A549 (cell line): ENCODE data around the gene RNF213. TPM values are rescaled to one million over a fixed set of nuclear protein-coding genes. Genes with fewer than 3 reads are reported as not detected.

Source experiments
- ATAC-seq, 2 experiments: fragments of 200-7000 bp in 1 of 2; fragments of >200 bp in 1 of 2; cut with Nextera tagmentation in 1 of 2; cut with Tn5 transposase in 1 of 2; 3 replicates each; pipeline versions ENCODE4 v1.8.0 to v1.9.1; 2018 to 2020; ENCODE audit warnings: mild to moderate bottlenecking in 1 of 2, moderate library complexity in 1 of 2
- CTCF ChIA-PET: fragments of 300-600 bp; sonication (Branson Sonifier 250); formaldehyde crosslinking; extraction: SDS; loops from one replicate; lab custom pipeline; 2021; ENCODE audit warnings: antibody characterized with exemption, inconsistent platforms; lab: Yijun Ruan, JAX
- POLR2A ChIA-PET: fragments of 350-600 bp; formaldehyde crosslinking; extraction: SDS; loops from one replicate; lab custom pipeline; 2021; ENCODE audit warnings: antibody characterized with exemption, inconsistent platforms; lab: Yijun Ruan, JAX
- DNase-seq, 2 experiments: peaks; one replicate each; pipeline versions ENCODE4 v3.0.0 to v3.0.0-alpha.2; 2011 to 2016; ENCODE audit warnings: low read depth in 1 of 2, low spot score in 1 of 2
- FAIRE-seq: peaks from 2 replicates; lab custom pipeline; 2011; peaks lifted over from hg19 to GRCh38; lab: Jason Lieb, UNC
- H3K27ac ChIP-seq, 2 experiments: fragments of >200 bp; sonication (Bioruptor Twin); formaldehyde crosslinking; 3 replicates each; pipeline ENCODE4 v1.5.1; 2016 to 2017
- H3K4me1 ChIP-seq: fragments of >200 bp; sonication (Bioruptor Twin); formaldehyde crosslinking; 3 replicates; pipeline ENCODE4 v1.6.1; 2016
- H3K4me2 ChIP-seq: fragments of >200 bp; sonication (Bioruptor Twin); formaldehyde crosslinking; 3 replicates; pipeline ENCODE4 v1.6.1; 2016
- H3K4me3 ChIP-seq: fragments of >200 bp; sonication (Bioruptor Twin); formaldehyde crosslinking; 3 replicates; pipeline ENCODE4 v1.5.1; 2016
- H3K9me3 ChIP-seq: fragments of >200 bp; sonication (Bioruptor Twin); formaldehyde crosslinking; 3 replicates; pipeline ENCODE4 v1.6.1; 2016
- CBX8 ChIP-seq: fragments of 200-600 bp; sonication (generic); IDR thresholded peaks from 2 replicates; pipeline ENCODE4 v1.6.1; 2016
- CHD2 ChIP-seq: fragments of 150-350 bp; IDR thresholded peaks from 2 replicates; pipeline ENCODE4 v1.6.1; 2014; ENCODE audit warnings: low read length; ENCODE audit not compliant: partially characterized antibody
- CTCF ChIP-seq: fragments of >200 bp; sonication (Bioruptor Twin); formaldehyde crosslinking; IDR thresholded peaks from 3 replicates; pipeline ENCODE4 v1.5.1; 2016
- EHF ChIP-seq: fragments of 250-450 bp; sonication (Bioruptor Pico); IDR thresholded peaks from 2 replicates; pipeline ENCODE4 v1.5.0; 2020; ENCODE audit warnings: mild to moderate bottlenecking
- EP300 ChIP-seq, 2 experiments: fragments of >200 bp; sonication (Bioruptor Twin); formaldehyde crosslinking; IDR thresholded peaks; 2 replicates in 1 of 2; 3 replicates in 1 of 2; pipeline ENCODE4 v1.6.1; 2016 to 2017
- ESRRA ChIP-seq: fragments of 150-350 bp; IDR thresholded peaks from 2 replicates; pipeline ENCODE4 v1.6.1; 2014; ENCODE audit warnings: mild to moderate bottlenecking, low read length, borderline replicate concordance
- FOSB ChIP-seq: fragments of 250-450 bp; sonication (Bioruptor Pico); IDR thresholded peaks from 2 replicates; pipeline ENCODE4 v1.5.0; 2020; ENCODE audit warnings: mild to moderate bottlenecking, moderate library complexity
- FOXS1 ChIP-seq: fragments of 250-450 bp; sonication (Bioruptor Pico); IDR thresholded peaks from 2 replicates; pipeline ENCODE4 v1.5.0; 2020; ENCODE audit warnings: mild to moderate bottlenecking, moderate library complexity
- HEYL ChIP-seq: fragments of 250-450 bp; sonication (Bioruptor Pico); IDR thresholded peaks from 2 replicates; pipeline ENCODE4 v1.8.0; 2021; ENCODE audit warnings: mild to moderate bottlenecking, moderate library complexity
- HOXB5 ChIP-seq: fragments of 250-450 bp; sonication (Bioruptor Pico); IDR thresholded peaks from 2 replicates; pipeline ENCODE4 v1.5.0; 2020; ENCODE audit warnings: mild to moderate bottlenecking, moderate library complexity
- JUNB ChIP-seq: fragments of >200 bp; sonication (Bioruptor Twin); formaldehyde crosslinking; IDR thresholded peaks from 2 replicates; pipeline ENCODE4 v1.6.1; 2016
- KDM1A ChIP-seq: fragments of 200-600 bp; sonication (generic); IDR thresholded peaks from 2 replicates; pipeline ENCODE4 v1.6.1; 2016; ENCODE audit warnings: low read depth, mild to moderate bottlenecking
- MAFK ChIP-seq: fragments of 450-650 bp; IDR thresholded peaks from 2 replicates; pipeline ENCODE4 v1.6.1; 2014; ENCODE audit not compliant: partially characterized antibody
- MAX ChIP-seq: IDR thresholded peaks from 2 replicates; pipeline ENCODE4 v1.6.1; 2012
- MAZ ChIP-seq: fragments of 150-350 bp; IDR thresholded peaks from 2 replicates; pipeline ENCODE4 v1.6.1; 2014; ENCODE audit warnings: antibody characterized with exemption, low read depth, low read length, borderline replicate concordance
- NPAS2 ChIP-seq: fragments of 250-450 bp; sonication (Bioruptor Pico); IDR thresholded peaks from 2 replicates; pipeline ENCODE4 v1.8.0; 2022; ENCODE audit warnings: mild to moderate bottlenecking, moderate library complexity, borderline replicate concordance
- PBX3 ChIP-seq: IDR thresholded peaks from 2 replicates; pipeline ENCODE4 v1.6.1; 2012
- PHF8 ChIP-seq: fragments of 200-600 bp; sonication (generic); IDR thresholded peaks from 2 replicates; pipeline ENCODE4 v1.6.1; 2016; ENCODE audit warnings: low read depth, mild to moderate bottlenecking, antibody characterized with exemption, moderate library complexity, borderline replicate concordance
- POLR2A ChIP-seq: IDR thresholded peaks from 2 replicates; pipeline ENCODE4 v1.6.1; 2012; ENCODE audit warnings: mild to moderate bottlenecking, low read length
- RAD21 ChIP-seq, 2 experiments: fragments of >200 bp in 1 of 2; sonication (Bioruptor Twin) in 1 of 2; formaldehyde crosslinking in 1 of 2; IDR thresholded peaks in 1 of 2; conservative IDR thresholded peaks in 1 of 2; 2 replicates in 1 of 2; 3 replicates in 1 of 2; pipeline ENCODE4 v1.6.1; 2012 to 2018; ENCODE audit warnings: inconsistent platforms in 1 of 2
- RCOR1 ChIP-seq: fragments of 150-350 bp; IDR thresholded peaks from 2 replicates; pipeline ENCODE4 v1.6.1; 2014; ENCODE audit warnings: antibody characterized with exemption, low read length, low read depth
- ZNF302 ChIP-seq: fragments of 250-450 bp; sonication (Bioruptor Pico); IDR thresholded peaks from 2 replicates; pipeline ENCODE4 v1.9.0; 2021; ENCODE audit warnings: inconsistent platforms, mild to moderate bottlenecking, moderate library complexity
- WGBS: methylation state at CpG from one replicate; pipeline ENCODE4 v1.1.6; 2017; ENCODE audit errors: missing lambda C conversion rate; 5-methylcytosine and 5-hydroxymethylcytosine counted together
- polyA plus RNA-seq, 4 experiments: library from polyadenylated mRNA; depleted of rRNA in 3 of 4; stranded (reverse); fragments of >200 nt; fragmentation: RNase III in 1 of 4; extraction: RNeasy Plus Mini Kit Qiagen cat#74134 plus additional on column Dnase treatment in 1 of 4; gene quantifications; 2 replicates in 3 of 4; 3 replicates in 1 of 4; pipeline ENCODE4 v1.2.3, GENCODE V29; 2011 to 2017
- TF ChIP-seq, protein P1 (sequence below): fragments of 150-350 bp; IDR thresholded peaks from 2 replicates; pipeline ENCODE4 v1.6.1; 2014; ENCODE audit warnings: low read depth, mild to moderate bottlenecking, low read length
- TF ChIP-seq, protein P2 (sequence below): fragments of 200-600 bp; sonication (generic); IDR thresholded peaks from 2 replicates; pipeline ENCODE4 v1.6.1; 2016; ENCODE audit warnings: antibody characterized with exemption, mild to moderate bottlenecking, moderate library complexity
- TF ChIP-seq, protein P3 (sequence below): fragments of 250-450 bp; sonication (Bioruptor Pico); IDR thresholded peaks from 2 replicates; pipeline ENCODE4 v1.5.0; 2020; ENCODE audit warnings: low read depth, mild to moderate bottlenecking, moderate library complexity
- TF ChIP-seq, protein P4 (sequence below): fragments of >200 bp; sonication (Bioruptor Twin); formaldehyde crosslinking; IDR thresholded peaks from 3 replicates; pipeline ENCODE4 v1.6.1; 2016

RNF213 gene
- polyA plus RNA-seq, 2 of the 4 experiments (the other 2 are of a cell fraction): 59.1 to 127 TPM

- DNase-seq (no peak), ATAC-seq (no peak), FAIRE-seq (no peak)
- H3K4me1 ChIP-seq: no peaks in the 10 kb centered on the region
- H3K27ac ChIP-seq: no peak overlapping the region
- H3K9me3 ChIP-seq: peaks cover 6% of the 10 kb centered on the region; the same call in 2 of the 3 replicates
- ChIA-PET CTCF (interaction anchor here (0.8 to 3.3 kb wide), 10 partner anchors 18 to 754 kb away, joined by 3 to 22 read pairs (median 4); partner anchors contain the start of gene GAA), POLR2A (no interaction called here)
- no peak overlapping the region for H3K4me2 ChIP-seq
- TF ChIP-seq CTCF: no peak
- TF ChIP-seq HOXB5 (CRISPR knock-in tag): no peak
- TF ChIP-seq KDM1A: no peak
- no peak for TF ChIP-seq RAD21 (conservative IDR thresholded peaks at IDR 0.05 in 1 of 2, IDR thresholded peaks at IDR 0.05 in 1 of 2)
- TF ChIP-seq, protein P1, sequence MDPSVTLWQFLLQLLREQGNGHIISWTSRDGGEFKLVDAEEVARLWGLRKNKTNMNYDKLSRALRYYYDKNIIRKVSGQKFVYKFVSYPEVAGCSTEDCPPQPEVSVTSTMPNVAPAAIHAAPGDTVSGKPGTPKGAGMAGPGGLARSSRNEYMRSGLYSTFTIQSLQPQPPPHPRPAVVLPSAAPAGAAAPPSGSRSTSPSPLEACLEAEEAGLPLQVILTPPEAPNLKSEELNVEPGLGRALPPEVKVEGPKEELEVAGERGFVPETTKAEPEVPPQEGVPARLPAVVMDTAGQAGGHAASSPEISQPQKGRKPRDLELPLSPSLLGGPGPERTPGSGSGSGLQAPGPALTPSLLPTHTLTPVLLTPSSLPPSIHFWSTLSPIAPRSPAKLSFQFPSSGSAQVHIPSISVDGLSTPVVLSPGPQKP: no peak
- TF ChIP-seq HEYL: no peak
- TF ChIP-seq NPAS2: no peak
- no peak for TF ChIP-seq ZNF302 (CRISPR knock-in tag)
- no peak for TF ChIP-seq MAX
- TF ChIP-seq MAZ: no peak
- TF ChIP-seq JUNB: no peak
- TF ChIP-seq, protein P2, sequence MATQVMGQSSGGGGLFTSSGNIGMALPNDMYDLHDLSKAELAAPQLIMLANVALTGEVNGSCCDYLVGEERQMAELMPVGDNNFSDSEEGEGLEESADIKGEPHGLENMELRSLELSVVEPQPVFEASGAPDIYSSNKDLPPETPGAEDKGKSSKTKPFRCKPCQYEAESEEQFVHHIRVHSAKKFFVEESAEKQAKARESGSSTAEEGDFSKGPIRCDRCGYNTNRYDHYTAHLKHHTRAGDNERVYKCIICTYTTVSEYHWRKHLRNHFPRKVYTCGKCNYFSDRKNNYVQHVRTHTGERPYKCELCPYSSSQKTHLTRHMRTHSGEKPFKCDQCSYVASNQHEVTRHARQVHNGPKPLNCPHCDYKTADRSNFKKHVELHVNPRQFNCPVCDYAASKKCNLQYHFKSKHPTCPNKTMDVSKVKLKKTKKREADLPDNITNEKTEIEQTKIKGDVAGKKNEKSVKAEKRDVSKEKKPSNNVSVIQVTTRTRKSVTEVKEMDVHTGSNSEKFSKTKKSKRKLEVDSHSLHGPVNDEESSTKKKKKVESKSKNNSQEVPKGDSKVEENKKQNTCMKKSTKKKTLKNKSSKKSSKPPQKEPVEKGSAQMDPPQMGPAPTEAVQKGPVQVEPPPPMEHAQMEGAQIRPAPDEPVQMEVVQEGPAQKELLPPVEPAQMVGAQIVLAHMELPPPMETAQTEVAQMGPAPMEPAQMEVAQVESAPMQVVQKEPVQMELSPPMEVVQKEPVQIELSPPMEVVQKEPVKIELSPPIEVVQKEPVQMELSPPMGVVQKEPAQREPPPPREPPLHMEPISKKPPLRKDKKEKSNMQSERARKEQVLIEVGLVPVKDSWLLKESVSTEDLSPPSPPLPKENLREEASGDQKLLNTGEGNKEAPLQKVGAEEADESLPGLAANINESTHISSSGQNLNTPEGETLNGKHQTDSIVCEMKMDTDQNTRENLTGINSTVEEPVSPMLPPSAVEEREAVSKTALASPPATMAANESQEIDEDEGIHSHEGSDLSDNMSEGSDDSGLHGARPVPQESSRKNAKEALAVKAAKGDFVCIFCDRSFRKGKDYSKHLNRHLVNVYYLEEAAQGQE: no peak
- WGBS: 95% methylated on average over 4 of the region's 4 CpGs
- H3K4me3 ChIP-seq: no peak overlapping the region
Measured at GRCh38 chr17:80227156-80227555, 33.5 kb upstream of the RNF213 start.

- Histone ChIP-seq H3K4me3 (no peak overlapping the region), H3K9me3 (peaks cover 11% of the 10 kb centered on the region), H3K4me1 (no peaks in the 10 kb centered on the region), H3K4me2 (no peak overlapping the region), H3K27ac (no peak overlapping the region)
- ATAC-seq: no peak
- WGBS: 95% methylated on average over 11 of the region's 11 CpGs
- ChIA-PET CTCF (interaction anchor here (0.8 to 3.3 kb wide), 11 partner anchors 9 to 223 kb away, joined by 3 to 22 read pairs (median 5); no protein-coding TSS in a partner anchor), POLR2A (no interaction called here)
- TF ChIP-seq RAD21 (conservative IDR thresholded peaks at IDR 0.05 in 1 of 2, IDR thresholded peaks at IDR 0.05 in 1 of 2) (no peak), EHF (CRISPR knock-in tag) (no peak), FOXS1 (no peak), CBX8 (no peak), EP300 (IDR thresholded peaks at IDR 0.05) (no peak), PBX3 (no peak), ESRRA (no peak), POLR2A (no peak), RCOR1 (no peak), CHD2 (no peak), HEYL (no peak), FOSB (CRISPR knock-in tag) (no peak), MAZ (no peak), PHF8 (no peak), MAFK (no peak)
- TF ChIP-seq, protein P3, sequence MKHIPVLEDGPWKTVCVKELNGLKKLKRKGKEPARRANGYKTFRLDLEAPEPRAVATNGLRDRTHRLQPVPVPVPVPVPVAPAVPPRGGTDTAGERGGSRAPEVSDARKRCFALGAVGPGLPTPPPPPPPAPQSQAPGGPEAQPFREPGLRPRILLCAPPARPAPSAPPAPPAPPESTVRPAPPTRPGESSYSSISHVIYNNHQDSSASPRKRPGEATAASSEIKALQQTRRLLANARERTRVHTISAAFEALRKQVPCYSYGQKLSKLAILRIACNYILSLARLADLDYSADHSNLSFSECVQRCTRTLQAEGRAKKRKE (CRISPR knock-in tag): no peak
- TF ChIP-seq, protein P4, sequence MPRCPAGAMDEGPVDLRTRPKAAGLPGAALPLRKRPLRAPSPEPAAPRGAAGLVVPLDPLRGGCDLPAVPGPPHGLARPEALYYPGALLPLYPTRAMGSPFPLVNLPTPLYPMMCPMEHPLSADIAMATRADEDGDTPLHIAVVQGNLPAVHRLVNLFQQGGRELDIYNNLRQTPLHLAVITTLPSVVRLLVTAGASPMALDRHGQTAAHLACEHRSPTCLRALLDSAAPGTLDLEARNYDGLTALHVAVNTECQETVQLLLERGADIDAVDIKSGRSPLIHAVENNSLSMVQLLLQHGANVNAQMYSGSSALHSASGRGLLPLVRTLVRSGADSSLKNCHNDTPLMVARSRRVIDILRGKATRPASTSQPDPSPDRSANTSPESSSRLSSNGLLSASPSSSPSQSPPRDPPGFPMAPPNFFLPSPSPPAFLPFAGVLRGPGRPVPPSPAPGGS: no peak
- no peak for DNase-seq
- no peak for FAIRE-seq
Measured at GRCh38 chr17:80227666-80228065, 33.0 kb upstream of the RNF213 start.
